Measurements from ENCODE around the gene ZNF518A. TPM values are rescaled to one million over a fixed set of nuclear protein-coding genes. Genes with fewer than 3 reads are reported as not detected.

The ZNF518A gene
- total RNA-seq, 1 experiment from 2014 or later: 36.2 TPM

GRCh38 chr10:96176985-96177384 is 46.9 kb downstream of the ZNF518A start:
- Histone ChIP-seq H3K23ac (ENCODE audit: insufficient read length, low read depth, low read length) (no peak overlapping the region), H4K91ac (ENCODE audit: insufficient read length, low read depth, low read length) (no peak overlapping the region), H3K23me2 (ENCODE audit: insufficient read length, low read depth, low read length, poor library complexity, severe bottlenecking) (no peaks in the 10 kb centered on the region), H4K8ac (replicated peaks; ENCODE audit: insufficient read length, low read depth, low read length) (no peak overlapping the region), H3K27ac (ENCODE audit: insufficient read length, low read depth, low read length) (no peak overlapping the region), H3K79me1 (ENCODE audit: insufficient read depth, low read depth, low read length, poor library complexity, severe bottlenecking) (no peaks in the 10 kb centered on the region), H3K27me3 (ENCODE audit: insufficient read depth, low read length) (no peaks in the 10 kb centered on the region), H3K4me2 (ENCODE audit: insufficient read depth, insufficient read length, low read length) (no peak overlapping the region), H2BK5ac (ENCODE audit: insufficient read length, low read length) (no peak overlapping the region), H3K18ac (ENCODE audit: insufficient read length, low read depth, low read length) (no peak overlapping the region), H3K14ac (ENCODE audit: insufficient read depth, low read length) (no peak overlapping the region), H4K5ac (ENCODE audit: insufficient read length, low read depth, low read length) (no peak overlapping the region), H3T11ph (ENCODE audit: low read length) (no peak overlapping the region), H3K9me3 (ENCODE audit: control insufficient read depth, low read depth, low read length) (no peaks in the 10 kb centered on the region), H4K20me1 (ENCODE audit: control insufficient read depth, insufficient read depth, insufficient read length) (no peaks in the 10 kb centered on the region), H3K4ac (ENCODE audit: low read depth, low read length) (no peak overlapping the region), H3K56ac (ENCODE audit: insufficient read length, low read depth, low read length) (no peak overlapping the region), H2AFZ (ENCODE audit: low read length) (no peak overlapping the region), H2BK120ac (ENCODE audit: low read depth, low read length, poor library complexity, severe bottlenecking) (no peak overlapping the region), H3K79me2 (ENCODE audit: insufficient read depth, low read length) (no peaks in the 10 kb centered on the region), H3K9ac (ENCODE audit: extremely low read depth, insufficient read length, low read length) (no peak overlapping the region), H3K4me1 (ENCODE audit: insufficient read depth, low read length) (no peaks in the 10 kb centered on the region), H2BK12ac (ENCODE audit: insufficient read length, low read depth, low read length) (no peak overlapping the region), H2BK20ac (ENCODE audit: low read depth, low read length, poor library complexity, severe bottlenecking) (no peak overlapping the region), H2AK5ac (ENCODE audit: insufficient read length, low read length) (no peak overlapping the region), H2BK15ac (ENCODE audit: low read depth, low read length) (no peak overlapping the region)
- no peak for DNase-seq
- WGBS (ENCODE audit: extremely low coverage, insufficient read length, low lambda C conversion rate): no CpG with 5 or more reads among the region's 1 CpG
- H3K27ac Mint-ChIP-seq: no peak overlapping the region
- TF ChIP-seq, protein P1, sequence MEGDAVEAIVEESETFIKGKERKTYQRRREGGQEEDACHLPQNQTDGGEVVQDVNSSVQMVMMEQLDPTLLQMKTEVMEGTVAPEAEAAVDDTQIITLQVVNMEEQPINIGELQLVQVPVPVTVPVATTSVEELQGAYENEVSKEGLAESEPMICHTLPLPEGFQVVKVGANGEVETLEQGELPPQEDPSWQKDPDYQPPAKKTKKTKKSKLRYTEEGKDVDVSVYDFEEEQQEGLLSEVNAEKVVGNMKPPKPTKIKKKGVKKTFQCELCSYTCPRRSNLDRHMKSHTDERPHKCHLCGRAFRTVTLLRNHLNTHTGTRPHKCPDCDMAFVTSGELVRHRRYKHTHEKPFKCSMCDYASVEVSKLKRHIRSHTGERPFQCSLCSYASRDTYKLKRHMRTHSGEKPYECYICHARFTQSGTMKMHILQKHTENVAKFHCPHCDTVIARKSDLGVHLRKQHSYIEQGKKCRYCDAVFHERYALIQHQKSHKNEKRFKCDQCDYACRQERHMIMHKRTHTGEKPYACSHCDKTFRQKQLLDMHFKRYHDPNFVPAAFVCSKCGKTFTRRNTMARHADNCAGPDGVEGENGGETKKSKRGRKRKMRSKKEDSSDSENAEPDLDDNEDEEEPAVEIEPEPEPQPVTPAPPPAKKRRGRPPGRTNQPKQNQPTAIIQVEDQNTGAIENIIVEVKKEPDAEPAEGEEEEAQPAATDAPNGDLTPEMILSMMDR (conservative IDR thresholded peaks at IDR 0.05): no peak
- H3K9me3 Mint-ChIP-seq: peaks cover 31 to 43% of the 10 kb centered on the region in 2 experiments
- no peaks in the 10 kb centered on the region for H3K27me3 Mint-ChIP-seq (ENCODE audit: low read depth)
- H3K36me3 Mint-ChIP-seq (ENCODE audit: insufficient read depth in 1 of 3, low read depth in 3 of 3): peaks cover 4 to 13% (median 10%) of the 10 kb centered on the region in 3 experiments; a peak in 6 of 7 replicates
- H3K4me3 Mint-ChIP-seq: no peak overlapping the region
- no peaks in the 10 kb centered on the region for H3K4me1 Mint-ChIP-seq
